SK-N-DZ (cell line): Measurements from ENCODE around the gene PPP1R2B. TPM values are rescaled to one million over a fixed set of nuclear protein-coding genes. Genes with fewer than 3 reads are reported as not detected.
"Not testable (repeated sequence)": the region's sequence is repeated elsewhere in the genome, so short reads cannot be mapped to it uniquely, and the experiment has no call there.

ENCODE experiments used
- DNase-seq: peaks from one replicate; pipeline ENCODE4 v3.0.0-alpha.2; 2015; ENCODE audit warnings: low spot score
- polyA plus RNA-seq, 2 experiments: library from polyadenylated mRNA; depleted of rRNA; stranded (reverse); fragments of >200 nt; gene quantifications; 2 replicates each; pipeline ENCODE4 v1.2.3, GENCODE V29; 2014

PPP1R2B gene
- polyA plus RNA-seq (2014; cell fraction: cytosol; rRNA removed): not detected in 2 replicates
- polyA plus RNA-seq (2014; cell fraction: nucleus; rRNA removed): not detected in 2 replicates

- DNase-seq: no peak
Measured at GRCh38 chr5:156850206-156850751, at the start of gene PPP1R2B. Gene PPP1R2B, plus strand, starts transcription at chr5:156850295. Its CDS starts 268 bp downstream, at chr5:156850563.

GRCh38 chr5:156800929-156801328, 49.2 kb upstream of the PPP1R2B start:
- no peak for DNase-seq

GRCh38 chr5:156802501-156802900, 47.6 kb upstream of the PPP1R2B start:
- no peak for DNase-seq

- DNase-seq: no peak
Measured at GRCh38 chr5:156803404-156803803, 46.7 kb upstream of the PPP1R2B start.

- no peak for DNase-seq
Measured at GRCh38 chr5:156812959-156813358, 37.1 kb upstream of the PPP1R2B start.

- DNase-seq: peak; percentile 6
Measured at GRCh38 chr5:156815988-156816599, 34.0 kb upstream of the PPP1R2B start.

GRCh38 chr5:156819537-156819936, 30.6 kb upstream of the PPP1R2B start:
- DNase-seq: no peak

- DNase-seq: no peak
Measured at GRCh38 chr5:156819967-156820581, 30.0 kb upstream of the PPP1R2B start.

GRCh38 chr5:156824241-156824640, 25.9 kb upstream of the PPP1R2B start:
- no peak for DNase-seq

- DNase-seq: no peak
Measured at GRCh38 chr5:156824800-156825199, 25.3 kb upstream of the PPP1R2B start.

- DNase-seq: no peak
Measured at GRCh38 chr5:156825688-156826087, 24.4 kb upstream of the PPP1R2B start.

- no peak for DNase-seq
Measured at GRCh38 chr5:156826150-156826549, 23.9 kb upstream of the PPP1R2B start.

GRCh38 chr5:156834916-156835315, 15.2 kb upstream of the PPP1R2B start:
- no peak for DNase-seq

GRCh38 chr5:156835905-156836304, 14.2 kb upstream of the PPP1R2B start:
- DNase-seq: no peak

- DNase-seq: no peak
Measured at GRCh38 chr5:156836846-156837245, 13.2 kb upstream of the PPP1R2B start.

- DNase-seq: no peak
Measured at GRCh38 chr5:156838961-156839360, 11.1 kb upstream of the PPP1R2B start.

GRCh38 chr5:156841737-156842136, 8.4 kb upstream of the PPP1R2B start:
- DNase-seq: no peak

- DNase-seq: no peak
Measured at GRCh38 chr5:156846914-156847313, 3.2 kb upstream of the PPP1R2B start.

GRCh38 chr5:156848447-156848846, 1.6 kb upstream of the PPP1R2B start:
- DNase-seq: not testable (repeated sequence)

- DNase-seq: no peak
Measured at GRCh38 chr5:156851880-156852279, 1.8 kb downstream of the PPP1R2B start.

GRCh38 chr5:156853055-156853454, 3.0 kb downstream of the PPP1R2B start:
- not testable (repeated sequence) for DNase-seq

- DNase-seq: no peak
Measured at GRCh38 chr5:156865427-156865826, 15.3 kb downstream of the PPP1R2B start.

GRCh38 chr5:156870498-156870839, 20.4 kb downstream of the PPP1R2B start:
- no peak for DNase-seq
